ENCODE measurements around the gene TBC1D4.
A peak's percentile ranks its signal among the peaks of the same experiment; 100 is the strongest.

The TBC1D4 gene

DNA sequence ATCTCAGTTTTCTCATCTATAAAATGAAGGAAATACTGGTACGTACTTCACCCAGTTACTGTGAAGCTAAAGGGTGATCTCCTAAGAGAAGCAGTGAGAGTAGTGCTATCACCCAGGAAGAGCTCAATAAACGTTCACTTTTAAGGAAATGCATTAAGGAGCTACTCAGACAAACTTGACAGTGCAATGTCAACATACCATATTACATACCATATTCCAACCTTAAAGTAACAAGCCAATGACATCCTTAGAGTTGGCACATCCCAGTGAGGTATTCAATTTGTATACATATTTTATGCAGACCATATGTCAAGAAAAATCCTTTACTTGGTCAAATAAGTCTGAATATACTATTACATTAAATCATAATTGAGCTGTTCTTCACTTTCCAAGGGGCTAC is 7.0 kb downstream of the TBC1D4 start:
- H3K4me3 ChIP-seq (ENCODE audit: low read length), result no peak overlapping the region
- TF ChIP-seq ZNF274 (IDR thresholded peaks at IDR 0.05; ENCODE audit: low read depth, low read length), result no peak

DNA sequence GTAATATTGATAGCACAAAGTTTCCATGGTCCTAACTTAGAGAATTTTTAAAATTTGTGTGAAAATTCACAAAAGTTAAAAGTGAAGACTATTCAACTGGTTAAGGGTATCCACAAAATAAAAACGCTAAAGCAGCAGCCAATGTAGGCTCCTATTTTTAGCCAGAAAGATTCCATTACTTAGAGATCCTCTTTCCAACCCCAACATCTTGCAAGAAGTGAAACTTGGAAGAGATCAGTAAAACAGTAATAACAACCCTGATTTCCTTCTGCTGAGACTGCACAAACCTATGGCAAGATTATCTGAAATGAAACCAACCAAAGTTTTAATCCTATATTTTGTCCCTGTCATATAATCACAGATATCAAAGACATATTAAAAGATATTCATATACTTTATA is 8.5 kb downstream of the TBC1D4 start:
- no peak for TF ChIP-seq ZNF274 (IDR thresholded peaks at IDR 0.05; ENCODE audit: low read depth, low read length)
- no peak overlapping the region for H3K4me3 ChIP-seq (ENCODE audit: low read length)

DNA sequence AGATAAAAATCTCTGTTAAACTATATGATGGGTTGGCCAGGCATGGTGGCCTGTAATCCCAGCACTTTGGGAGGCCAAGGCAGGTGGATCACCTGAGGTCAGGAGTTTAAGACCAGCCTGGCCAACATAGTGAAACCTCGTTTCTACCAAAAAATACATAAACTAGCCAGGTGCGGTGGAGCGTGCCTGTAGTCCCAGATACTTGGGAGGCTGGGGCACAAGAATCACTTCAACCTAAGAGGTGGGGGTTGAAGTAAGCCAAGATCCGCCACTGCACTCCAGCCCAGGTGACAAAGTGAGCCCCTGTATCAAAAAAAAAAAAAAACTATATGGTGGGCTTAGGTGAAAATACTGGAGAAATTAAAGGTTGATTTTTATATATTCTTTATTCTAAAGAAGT is 11.3 kb downstream of the TBC1D4 start:
- TF ChIP-seq ZNF274 (IDR thresholded peaks at IDR 0.05; ENCODE audit: low read depth, low read length), result no peak
- H3K4me3 ChIP-seq (ENCODE audit: low read length), result no peak overlapping the region

DNA sequence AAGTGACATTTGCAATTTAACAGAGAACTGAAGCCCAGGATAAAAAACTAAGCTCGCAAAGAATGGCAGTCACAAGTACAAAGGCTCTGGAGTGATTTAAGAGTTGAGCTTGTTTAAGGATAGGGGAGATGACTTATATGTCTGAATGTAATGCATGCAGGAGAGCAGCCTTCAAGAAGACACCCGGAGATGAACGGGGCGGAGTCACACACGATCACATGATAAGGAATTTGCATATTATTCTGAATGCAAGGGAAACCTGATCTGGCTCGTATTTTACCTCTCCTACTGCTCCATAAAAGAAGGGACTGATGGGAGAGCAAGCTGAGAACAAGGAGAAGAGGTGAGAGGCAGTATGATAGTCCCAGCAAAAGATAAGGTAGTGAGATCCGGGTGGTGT is 12.9 kb downstream of the TBC1D4 start:
- H3K4me3 ChIP-seq (ENCODE audit: low read length), result no peak overlapping the region
- TF ChIP-seq ZNF274 (IDR thresholded peaks at IDR 0.05; ENCODE audit: low read depth, low read length), result no peak

DNA sequence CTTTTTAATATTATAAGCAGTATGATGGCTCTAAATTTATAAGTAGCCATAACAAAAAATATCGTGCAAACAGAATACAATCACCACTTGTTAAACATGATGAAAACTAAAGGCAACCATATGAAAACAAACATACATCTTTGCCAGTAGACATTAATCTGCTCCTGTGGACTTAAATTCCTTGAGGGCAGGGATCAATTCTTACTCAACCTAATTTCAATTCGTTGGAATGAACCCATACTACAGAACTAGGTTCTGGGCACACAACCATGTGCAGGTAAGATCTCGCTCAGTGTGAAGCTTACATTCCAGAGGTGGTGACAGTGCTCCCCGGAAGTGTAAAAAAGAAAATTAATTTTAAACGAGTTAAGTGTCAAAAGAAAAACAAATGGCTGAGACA is 13.4 kb downstream of the TBC1D4 start:
- H3K4me3 ChIP-seq (ENCODE audit: low read length), result no peak overlapping the region

DNA sequence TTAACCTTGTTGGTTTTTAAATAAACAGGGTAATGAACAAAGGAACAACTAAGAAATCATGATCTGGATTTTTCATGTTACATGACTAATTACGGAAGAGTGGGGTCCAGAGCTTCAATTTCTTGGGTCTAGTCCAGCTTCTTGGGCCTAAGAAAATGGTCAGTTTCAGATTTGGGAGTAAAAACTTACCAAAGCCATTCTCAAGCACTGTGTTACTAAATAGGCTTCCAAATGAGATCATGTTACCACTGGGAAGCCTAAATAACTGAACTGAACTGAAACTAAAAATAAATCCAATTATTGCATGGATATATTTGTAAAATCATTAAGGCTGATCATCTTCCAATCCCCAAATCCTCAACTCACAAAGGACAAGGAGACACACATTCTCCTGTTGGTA is 13.9 kb downstream of the TBC1D4 start:
- no peak for TF ChIP-seq ZNF274 (IDR thresholded peaks at IDR 0.05; ENCODE audit: low read depth, low read length)
- no peak overlapping the region for H3K4me3 ChIP-seq (ENCODE audit: low read length)

More for the DNA sequence above, 13.4 kb downstream of the TBC1D4 start:
- TF ChIP-seq ZNF274 (IDR thresholded peaks at IDR 0.05; ENCODE audit: low read depth, low read length), result no peak

DNA sequence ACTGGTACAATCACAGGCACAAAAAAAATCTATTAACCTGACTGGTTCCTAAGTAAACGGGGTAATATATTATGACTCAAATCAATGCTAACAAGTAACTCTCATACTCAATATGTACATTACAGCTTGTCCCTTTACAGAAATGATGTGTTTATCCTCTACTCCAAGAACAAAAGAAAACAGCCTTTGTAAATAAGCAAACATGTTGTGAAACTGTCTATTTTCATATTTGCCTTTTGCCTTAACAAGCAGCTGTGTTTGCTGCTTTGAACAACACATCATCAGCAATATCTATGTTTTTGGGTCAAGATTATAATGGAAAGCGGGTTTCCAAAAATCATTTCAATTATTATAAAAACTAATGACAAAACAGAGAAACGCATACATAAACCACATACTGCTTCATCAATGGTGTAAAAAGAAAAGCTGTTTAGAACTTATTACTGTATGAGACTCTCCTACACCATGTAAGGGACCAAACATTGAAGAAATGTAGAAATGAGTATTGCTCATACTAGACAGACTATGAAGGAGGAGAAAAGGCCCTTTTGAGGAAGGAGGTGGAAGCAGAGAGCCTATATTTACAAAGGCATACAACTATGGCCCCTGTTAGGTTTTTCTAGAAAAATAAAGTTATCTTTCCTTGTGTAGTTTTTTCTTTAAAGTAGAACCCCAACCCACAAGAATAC is 14.8 kb downstream of the TBC1D4 start:
- H3K4me3 ChIP-seq (ENCODE audit: low read length), result no peak overlapping the region
- TF ChIP-seq ZNF274 (IDR thresholded peaks at IDR 0.05; ENCODE audit: low read depth, low read length), result no peak

DNA sequence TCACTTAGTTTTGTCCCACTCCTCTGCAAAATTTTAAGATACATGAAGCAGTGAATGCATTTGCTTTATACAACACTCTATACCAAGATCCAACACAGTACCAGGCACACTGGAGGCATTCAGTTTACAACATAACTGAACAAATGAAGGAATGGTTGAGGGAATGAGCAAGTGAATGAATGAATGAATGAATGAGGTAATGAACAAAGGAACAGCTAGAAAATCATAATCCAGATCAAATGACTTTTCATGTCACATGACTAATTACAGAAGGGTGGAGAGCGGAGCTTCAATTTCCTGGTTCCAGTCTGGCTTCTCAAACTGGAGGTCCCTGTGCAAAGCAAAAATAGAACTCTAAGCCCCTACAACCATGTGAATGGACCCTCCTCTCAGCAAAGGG is 16.7 kb downstream of the TBC1D4 start:
- no peak for TF ChIP-seq ZNF274 (IDR thresholded peaks at IDR 0.05; ENCODE audit: low read depth, low read length)
- no peak overlapping the region for H3K4me3 ChIP-seq (ENCODE audit: low read length)

DNA sequence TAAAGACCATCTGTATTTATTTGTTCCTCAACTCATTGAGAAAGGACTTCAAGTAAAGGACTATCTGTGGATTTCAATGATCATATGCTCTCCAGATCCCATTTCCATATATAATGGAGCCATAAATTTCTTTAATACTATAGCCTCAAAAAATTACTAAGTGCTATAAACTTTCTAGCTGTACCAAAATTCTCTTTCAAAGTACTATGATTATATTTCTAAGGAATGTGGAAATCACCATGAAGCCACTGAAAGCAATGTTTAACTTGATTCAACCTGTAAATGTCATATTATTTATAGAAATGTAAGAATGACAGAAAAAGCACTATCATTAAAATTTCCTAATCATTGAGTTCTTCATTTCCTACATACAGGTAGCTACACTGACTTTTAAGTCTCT is 20.7 kb downstream of the TBC1D4 start:
- no peak for TF ChIP-seq ZNF274 (IDR thresholded peaks at IDR 0.05; ENCODE audit: low read depth, low read length)
- H3K4me3 ChIP-seq (ENCODE audit: low read length), result no peak overlapping the region

DNA sequence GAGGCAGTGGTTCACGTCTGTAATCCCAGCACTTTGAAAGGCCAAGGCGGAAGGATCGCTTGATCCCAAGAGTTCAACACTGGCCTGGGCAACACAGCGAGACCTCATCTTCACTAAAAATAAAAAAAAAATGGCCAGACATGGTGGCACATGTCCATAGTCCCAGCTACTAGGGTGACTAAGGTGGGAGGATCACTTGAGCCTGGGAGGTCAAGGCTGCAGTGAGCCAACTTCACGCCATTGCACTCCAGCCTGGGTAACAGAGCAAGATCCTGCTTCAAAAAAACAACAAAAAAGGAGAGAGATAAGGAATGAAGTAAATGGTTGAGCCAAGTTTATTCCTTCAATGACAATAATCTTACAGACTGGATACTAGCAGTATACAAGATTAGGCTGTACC is 21.3 kb downstream of the TBC1D4 start:
- no peak for TF ChIP-seq ZNF274 (IDR thresholded peaks at IDR 0.05; ENCODE audit: low read depth, low read length)
- no peak overlapping the region for H3K4me3 ChIP-seq (ENCODE audit: low read length)

DNA sequence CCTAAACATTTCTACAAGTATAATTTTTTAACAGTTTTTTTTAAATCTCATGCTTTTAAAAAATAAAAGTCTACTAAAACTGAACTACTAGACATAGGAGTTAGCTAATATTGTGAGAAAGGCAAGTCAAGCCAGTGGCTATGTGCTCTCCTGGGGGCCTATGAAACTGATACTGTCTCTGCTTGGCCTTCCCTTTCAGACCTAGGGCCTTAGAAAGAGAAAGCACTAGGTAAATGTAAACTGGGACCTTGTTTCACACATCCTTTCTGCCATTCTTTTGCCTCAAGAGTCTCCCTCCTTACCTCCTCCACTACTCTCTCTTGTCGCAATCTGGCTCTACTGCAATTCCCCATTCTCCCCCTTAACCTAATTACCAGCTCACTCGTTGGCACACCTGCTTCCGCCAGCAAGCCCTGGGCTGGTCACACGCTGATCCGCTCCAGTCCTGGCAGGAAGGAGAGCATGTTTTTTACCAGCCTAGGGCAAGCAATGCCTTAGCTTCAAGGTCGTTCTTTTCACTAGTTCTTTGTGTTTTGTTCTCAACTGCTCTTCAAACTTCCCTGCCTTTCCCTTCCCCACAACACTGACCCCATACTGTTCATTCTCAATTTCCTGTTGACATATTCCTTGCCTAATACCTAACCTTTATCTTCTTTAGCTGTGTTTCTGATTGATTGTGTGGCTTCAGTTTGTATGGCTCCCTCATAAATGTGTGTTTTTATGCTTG is 23.1 kb downstream of the TBC1D4 start:
- peak overlapping the region; percentile 12; the same call in 1 of the 2 replicates for H3K4me3 ChIP-seq (ENCODE audit: low read length)
- TF ChIP-seq ZNF274 (IDR thresholded peaks at IDR 0.05; ENCODE audit: low read depth, low read length), result no peak

DNA sequence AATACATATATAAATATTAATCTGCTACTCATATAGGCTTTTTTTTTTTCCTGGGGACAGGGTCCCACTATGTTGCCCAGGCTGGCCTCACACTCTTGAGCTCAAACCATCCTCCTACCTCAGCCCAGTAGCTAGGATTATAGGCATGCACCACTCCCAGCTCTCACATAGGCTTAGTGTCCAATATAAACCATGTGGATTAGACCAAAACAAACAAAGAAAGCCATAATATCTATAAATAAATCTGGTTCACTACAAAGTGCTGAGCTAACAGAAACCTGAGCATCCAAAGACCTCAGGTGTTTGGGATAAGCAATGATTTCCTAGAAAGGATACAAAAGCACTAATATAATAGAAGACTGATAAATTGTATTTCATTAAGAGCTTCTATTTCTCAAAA is 26.0 kb downstream of the TBC1D4 start:
- H3K4me3 ChIP-seq (ENCODE audit: low read length), result no peak overlapping the region
- TF ChIP-seq ZNF274 (IDR thresholded peaks at IDR 0.05; ENCODE audit: low read depth, low read length), result no peak

DNA sequence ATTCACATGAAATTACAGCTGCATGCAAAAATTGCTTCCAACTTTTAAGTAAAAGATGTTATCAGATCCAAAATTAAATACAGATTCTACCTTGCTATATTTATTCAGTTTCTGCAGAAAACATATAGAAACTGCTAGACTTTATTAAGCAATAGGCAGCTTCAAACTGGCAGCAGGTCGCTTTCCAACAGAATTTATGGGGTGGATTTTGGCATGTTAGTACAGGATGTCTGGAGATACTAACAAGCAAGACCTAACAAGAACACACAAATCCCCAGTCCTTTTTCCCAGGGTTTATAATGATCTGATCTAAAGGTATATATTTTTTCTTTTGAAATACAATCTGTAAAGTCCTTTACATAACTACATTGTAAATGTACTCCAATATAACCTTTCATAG is 27.5 kb downstream of the TBC1D4 start:
- no peak for TF ChIP-seq ZNF274 (IDR thresholded peaks at IDR 0.05; ENCODE audit: low read depth, low read length)
- H3K4me3 ChIP-seq (ENCODE audit: low read length), result no peak overlapping the region

DNA sequence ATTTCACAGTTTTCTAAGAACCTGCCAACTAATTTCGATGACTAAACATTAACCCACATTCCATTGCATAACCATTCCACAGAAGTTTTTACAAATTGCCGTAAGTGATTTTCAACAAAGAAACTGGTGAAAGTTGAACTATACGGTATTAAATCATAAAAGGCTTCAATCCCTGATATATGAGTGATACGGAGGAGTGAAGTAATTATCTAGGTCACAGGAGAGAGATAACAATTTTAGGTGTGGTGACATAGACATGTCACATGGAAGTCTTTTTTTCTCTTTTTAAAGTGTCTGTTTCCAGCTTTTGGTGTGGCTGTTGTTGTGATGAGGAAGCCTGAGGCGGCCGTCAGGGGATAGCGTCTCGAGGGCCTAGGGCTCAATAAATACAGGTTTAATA is 29.4 kb downstream of the TBC1D4 start:
- H3K4me3 ChIP-seq (ENCODE audit: low read length), result no peak overlapping the region

DNA sequence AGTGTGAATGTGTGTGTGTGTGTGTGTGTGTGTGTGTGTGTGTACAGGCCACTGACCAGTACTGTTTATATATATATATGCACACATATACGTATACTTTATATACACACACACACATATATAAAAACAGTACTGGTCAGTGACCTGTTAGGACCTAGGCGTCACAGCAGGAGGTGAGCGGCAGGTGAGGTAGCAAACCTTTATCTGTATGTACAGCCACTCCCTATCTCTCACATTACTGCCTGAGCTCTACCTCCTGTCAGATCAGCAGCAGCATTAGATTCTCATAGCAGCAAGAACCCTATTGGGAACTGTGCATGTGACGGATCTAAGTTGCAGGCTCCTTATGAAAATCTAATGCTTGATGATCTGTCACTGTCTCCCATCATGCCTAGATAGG is 34.5 kb downstream of the TBC1D4 start:
- no peak overlapping the region for H3K4me3 ChIP-seq (ENCODE audit: low read length)
- no peak for TF ChIP-seq ZNF274 (IDR thresholded peaks at IDR 0.05; ENCODE audit: low read depth, low read length)

More for the DNA sequence above, 29.4 kb downstream of the TBC1D4 start:
- no peak for TF ChIP-seq ZNF274 (IDR thresholded peaks at IDR 0.05; ENCODE audit: low read depth, low read length)
